Kidney (tissue), 14 donors: ENCODE measurements around the gene C18orf63. TPM values are rescaled to one million over a fixed set of nuclear protein-coding genes. Genes with fewer than 3 reads are reported as not detected.

ENCODE experiments used
- DNase-seq, 5 donors: peaks; one replicate each; pipeline ENCODE4 v3.0.0-alpha.2; 2013 to 2020
- FAIRE-seq: peaks from 2 replicates; lab custom pipeline; 2012; peaks lifted over from hg19 to GRCh38; lab: Jason Lieb, UNC
- H3K27ac ChIP-seq, 2 donors: one replicate each; pipeline ENCODE4 v1.7.0; 2013; ENCODE audit warnings: low read depth in 2 of 2, low read length in 2 of 2, inconsistent platforms in 1 of 2
- H3K27me3 ChIP-seq: one replicate; pipeline ENCODE4 v1.7.1; 2013; ENCODE audit warnings: low read length, inconsistent platforms; ENCODE audit not compliant: control insufficient read depth, insufficient read depth
- H3K36me3 ChIP-seq, 3 donors: one replicate each; pipeline versions ENCODE4 v1.7.0 to v1.7.1; 2013; ENCODE audit warnings: low read length in 3 of 3, control low read depth in 1 of 3, inconsistent platforms in 1 of 3; ENCODE audit not compliant: insufficient read depth in 3 of 3, control insufficient read depth in 2 of 3
- H3K4me1 ChIP-seq, 3 donors: one replicate each; pipeline versions ENCODE4 v1.7.0 to v1.7.1; 2013; ENCODE audit warnings: low read length in 3 of 3, inconsistent platforms in 1 of 3, low read depth in 1 of 3; ENCODE audit not compliant: control insufficient read depth in 2 of 3, insufficient read depth in 2 of 3
- H3K4me3 ChIP-seq, 3 donors: one replicate each; pipeline versions ENCODE4 v1.7.0 to v1.8.1; 2013; ENCODE audit warnings: low read length in 3 of 3, control low read depth in 1 of 3, inconsistent platforms in 1 of 3
- H3K9ac ChIP-seq, 3 donors: one replicate each; pipeline versions ENCODE4 v1.7.0 to v1.7.1; 2013; ENCODE audit warnings: low read length in 3 of 3, control low read depth in 1 of 3, inconsistent platforms in 1 of 3
- H3K9me3 ChIP-seq, 3 donors: one replicate each; pipeline versions ENCODE4 v1.7.0 to v1.7.1; 2013; ENCODE audit warnings: low read length in 3 of 3, control low read depth in 1 of 3, inconsistent platforms in 1 of 3; ENCODE audit not compliant: control insufficient read depth in 2 of 3, insufficient read depth in 1 of 3
- CTCF ChIP-seq: IDR thresholded peaks from 3 replicates; pipeline ENCODE4 v1.5.1; 2012; ENCODE audit warnings: mild to moderate bottlenecking, moderate library complexity, borderline replicate concordance; ENCODE audit not compliant: insufficient read depth; ENCODE audit errors: extremely low read depth
- intact Hi-C: fragments of 100-400 bp; cut with DNase I; formaldehyde crosslinking; loops from one replicate; pipeline ENCODE4 v1.11.1; 2022
- polyA plus RNA-seq: library from polyadenylated mRNA; stranded (reverse); fragments of 350-450 nt; fragmentation: Illumina TruSeq; extraction: RNeasy Lipid Tissue Mini Kit (QIAGEN cat#74804); gene quantifications from one replicate; pipeline ENCODE4 v1.2.3, GENCODE V29; 2014; ENCODE audit warnings: low read depth, low replicate concordance; ENCODE audit not compliant: insufficient read depth
- total RNA-seq: library from RNA; stranded (reverse); fragmentation: NEBNext Ultra II Directional; extraction: Animal tissue kit (Norgen Biotek cat#: 25700); gene quantifications from one replicate; pipeline ENCODE4 v1.2.1, GENCODE V29; 2021
- donor health status: control.
- donor health status: control.
- donor health status: control.
- donor health status: control.
- donor health status: control.
- donor health status: DM: yes; HTN: yes; CAD: no.
- donor health status: Normal renal cell carcinoma (clear cell type).

Gene C18orf63
- total and polyA plus RNA-seq, 2 donors from 2014 or later: not detected

- TF ChIP-seq CTCF: no peak
- Histone ChIP-seq H3K27ac (peak overlapping the region in 1 of 2 donors; percentile 3), H3K4me3 (no peak overlapping the region), H3K27me3 (no peaks in the 10 kb centered on the region), H3K36me3 (no peaks in the 10 kb centered on the region), H3K4me1 (no peaks in the 10 kb centered on the region), H3K9me3 (no peaks in the 10 kb centered on the region), H3K9ac (no peak overlapping the region)
- DNase-seq (no peak), FAIRE-seq (no peak)
- intact Hi-C loops: no loop called here
These were observed 21.0 kb downstream of the C18orf63 start for GRCh38 chr18:74336656-74337055.

GRCh38 chr18:74337155-74337911 is 21.7 kb downstream of the C18orf63 start:
- DNase-seq (no peak), FAIRE-seq (no peak)
- no peak for TF ChIP-seq CTCF
- H3K4me3 ChIP-seq: no peak overlapping the region
- intact Hi-C loops: no loop called here
- H3K36me3 ChIP-seq: no peaks in the 10 kb centered on the region
- H3K9ac ChIP-seq: no peak overlapping the region
- H3K27me3 ChIP-seq: no peaks in the 10 kb centered on the region
- no peaks in the 10 kb centered on the region for H3K9me3 ChIP-seq
- no peak overlapping the region for H3K27ac ChIP-seq
- no peaks in the 10 kb centered on the region for H3K4me1 ChIP-seq

- H3K27ac ChIP-seq: no peak overlapping the region
- H3K4me3 ChIP-seq: no peak overlapping the region
- H3K4me1 ChIP-seq: no peaks in the 10 kb centered on the region
- H3K9ac ChIP-seq: no peak overlapping the region
- DNase-seq (no peak), FAIRE-seq (no peak)
- intact Hi-C loops: no loop called here
- no peaks in the 10 kb centered on the region for H3K27me3 ChIP-seq
- H3K9me3 ChIP-seq: no peaks in the 10 kb centered on the region
- no peaks in the 10 kb centered on the region for H3K36me3 ChIP-seq
- TF ChIP-seq CTCF: no peak
These were observed 22.3 kb downstream of the C18orf63 start for GRCh38 chr18:74337912-74338309.
